H1 (cell line): ENCODE data around the gene NDC1.

ENCODE experiments used
- CTCF ChIP-seq, 3 experiments: IDR thresholded peaks; 1 replicate in 2 of 3; 2 replicates in 1 of 3; pipeline versions ENCODE4 v1.5.1 to v1.6.1; 2011; ENCODE audit warnings: low read length in 3 of 3, mild to moderate bottlenecking in 3 of 3, inconsistent platforms in 2 of 3, low read depth in 1 of 3, moderate library complexity in 1 of 3; ENCODE audit not compliant: insufficient read depth in 1 of 3; ENCODE audit errors: control extremely low read depth in 1 of 3
- PHF8 ChIP-seq: fragments of 200-600 bp; sonication (generic); conservative IDR thresholded peaks from 2 replicates; pipeline ENCODE4 v1.7.1; 2012; ENCODE audit warnings: low read depth, mild to moderate bottlenecking, inconsistent platforms, low read length, moderate library complexity

GRCh38 chr1:53783056-53783455 lies 55.0 kb downstream of the NDC1 start:
- TF ChIP-seq CTCF (IDR thresholded peaks at IDR 0.05; ENCODE audit: control extremely low read depth in 1 of 3, insufficient read depth in 1 of 3, low read depth in 1 of 3, low read length in 3 of 3), result no peak
- TF ChIP-seq PHF8, result no peak
